Thyroid gland (tissue), 4 donors: ENCODE data around the gene ACBD4. TPM values are rescaled to one million over a fixed set of nuclear protein-coding genes. Genes with fewer than 3 reads are reported as not detected.

Experiments used
- DNase-seq, 2 donors: peaks; one replicate each; pipeline ENCODE4 v3.0.0-alpha.2; 2019
- H3K27ac ChIP-seq, 3 donors: fragments of 200-600 bp; sonication (generic); 1 replicate in 2 of 3; 2 replicates in 1 of 3; pipeline ENCODE4 v1.5.1; 2016 to 2019; ENCODE audit warnings: mild to moderate bottlenecking in 1 of 3, moderate library complexity in 1 of 3
- H3K27me3 ChIP-seq: fragments of 200-600 bp; sonication (generic); one replicate; pipeline ENCODE4 v1.5.1; 2019
- H3K36me3 ChIP-seq, 2 donors: fragments of 200-600 bp; sonication (generic); one replicate each; pipeline ENCODE4 v1.5.1; 2016 to 2019
- H3K4me1 ChIP-seq, 2 donors: fragments of 200-600 bp; sonication (generic); one replicate each; pipeline ENCODE4 v1.5.1; 2017 to 2019
- H3K4me3 ChIP-seq, 3 donors: fragments of 200-600 bp; sonication (generic); replicated peaks in 1 of 3; 1 replicate in 2 of 3; 2 replicates in 1 of 3; pipeline ENCODE4 v1.5.1; 2016; ENCODE audit warnings: mild to moderate bottlenecking in 1 of 3
- H3K9me3 ChIP-seq: fragments of 200-600 bp; sonication (generic); one replicate; pipeline ENCODE4 v1.5.1; 2017
- POLR2A ChIP-seq, 2 donors: fragments of 450-650 bp; IDR thresholded peaks; one replicate each; pipeline ENCODE4 v1.6.1; 2017; ENCODE audit warnings: antibody characterized with exemption in 2 of 2, mild to moderate bottlenecking in 2 of 2, moderate library complexity in 1 of 2
- WGBS, 2 donors: methylation state at CpG; one replicate each; pipeline ENCODE4 v1.1.5; 2017; 5-methylcytosine and 5-hydroxymethylcytosine counted together
- intact Hi-C: fragments of 100-400 bp; cut with DNase I; formaldehyde crosslinking; loops from one replicate; pipeline ENCODE4 v1.15.1; 2023
- total RNA-seq, 4 donors: library from RNA; depleted of rRNA; stranded (reverse); fragments of >200 nt; gene quantifications; one replicate each; pipeline ENCODE4 v1.2.3, GENCODE V29; 2016
- TF ChIP-seq, protein P1 (sequence below), 6 experiments: fragments of 200-600 bp in 3 of 6; fragments of 450-650 bp in 3 of 6; sonication (generic) in 3 of 6; IDR thresholded peaks; one replicate each; pipeline ENCODE4 v1.5.1; 2016 to 2019; ENCODE audit warnings: antibody characterized with exemption in 6 of 6, mild to moderate bottlenecking in 2 of 6, inconsistent platforms in 1 of 6, moderate library complexity in 1 of 6

Gene ACBD4
- total RNA-seq, 4 donors from 2014 or later: 16.7 to 20.4 (median 17.7) TPM

DNA sequence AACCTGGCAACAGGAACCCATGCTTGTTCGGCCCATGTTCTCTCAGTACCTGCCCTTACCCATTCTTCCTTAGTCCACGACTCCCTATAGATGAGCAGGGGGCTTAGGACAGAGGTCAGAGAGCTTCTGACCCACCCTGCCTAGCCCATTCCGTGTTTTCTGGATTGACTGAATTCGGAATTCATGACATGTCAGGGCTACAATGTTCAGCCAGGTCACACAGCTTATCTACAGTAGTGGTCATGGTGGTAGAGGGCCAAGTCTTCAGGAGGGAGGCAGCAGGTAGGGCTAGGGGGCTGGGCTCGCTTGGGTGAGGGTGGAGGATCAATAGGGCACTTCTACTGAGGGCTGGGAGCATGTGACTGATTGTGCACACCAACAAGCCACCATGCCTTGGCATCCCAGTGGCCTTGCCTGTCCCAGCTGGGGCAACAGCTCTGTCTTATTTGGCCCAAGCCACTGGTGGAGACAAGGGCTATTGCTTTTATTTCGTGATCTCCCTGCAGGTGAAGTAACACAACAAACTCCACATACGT is 29.3 kb downstream of the ACBD4 start:
- H3K27ac ChIP-seq: no peak overlapping the region
- no peaks in the 10 kb centered on the region for H3K36me3 ChIP-seq
- no peaks in the 10 kb centered on the region for H3K27me3 ChIP-seq
- DNase-seq: no peak
- TF ChIP-seq, protein P1, sequence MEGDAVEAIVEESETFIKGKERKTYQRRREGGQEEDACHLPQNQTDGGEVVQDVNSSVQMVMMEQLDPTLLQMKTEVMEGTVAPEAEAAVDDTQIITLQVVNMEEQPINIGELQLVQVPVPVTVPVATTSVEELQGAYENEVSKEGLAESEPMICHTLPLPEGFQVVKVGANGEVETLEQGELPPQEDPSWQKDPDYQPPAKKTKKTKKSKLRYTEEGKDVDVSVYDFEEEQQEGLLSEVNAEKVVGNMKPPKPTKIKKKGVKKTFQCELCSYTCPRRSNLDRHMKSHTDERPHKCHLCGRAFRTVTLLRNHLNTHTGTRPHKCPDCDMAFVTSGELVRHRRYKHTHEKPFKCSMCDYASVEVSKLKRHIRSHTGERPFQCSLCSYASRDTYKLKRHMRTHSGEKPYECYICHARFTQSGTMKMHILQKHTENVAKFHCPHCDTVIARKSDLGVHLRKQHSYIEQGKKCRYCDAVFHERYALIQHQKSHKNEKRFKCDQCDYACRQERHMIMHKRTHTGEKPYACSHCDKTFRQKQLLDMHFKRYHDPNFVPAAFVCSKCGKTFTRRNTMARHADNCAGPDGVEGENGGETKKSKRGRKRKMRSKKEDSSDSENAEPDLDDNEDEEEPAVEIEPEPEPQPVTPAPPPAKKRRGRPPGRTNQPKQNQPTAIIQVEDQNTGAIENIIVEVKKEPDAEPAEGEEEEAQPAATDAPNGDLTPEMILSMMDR (IDR thresholded peaks at IDR 0.05): no peak
- no peak for TF ChIP-seq POLR2A (IDR thresholded peaks at IDR 0.05)
- H3K9me3 ChIP-seq: no peaks in the 10 kb centered on the region
- intact Hi-C loops: no loop called here
- WGBS, 2 donors: 95 to 96% methylated on average over 7 of the region's 7 CpGs
- no peak overlapping the region for H3K4me3 ChIP-seq
- H3K4me1 ChIP-seq: peaks cover 9 to 13% of the 10 kb centered on the region in 2 donors

DNA sequence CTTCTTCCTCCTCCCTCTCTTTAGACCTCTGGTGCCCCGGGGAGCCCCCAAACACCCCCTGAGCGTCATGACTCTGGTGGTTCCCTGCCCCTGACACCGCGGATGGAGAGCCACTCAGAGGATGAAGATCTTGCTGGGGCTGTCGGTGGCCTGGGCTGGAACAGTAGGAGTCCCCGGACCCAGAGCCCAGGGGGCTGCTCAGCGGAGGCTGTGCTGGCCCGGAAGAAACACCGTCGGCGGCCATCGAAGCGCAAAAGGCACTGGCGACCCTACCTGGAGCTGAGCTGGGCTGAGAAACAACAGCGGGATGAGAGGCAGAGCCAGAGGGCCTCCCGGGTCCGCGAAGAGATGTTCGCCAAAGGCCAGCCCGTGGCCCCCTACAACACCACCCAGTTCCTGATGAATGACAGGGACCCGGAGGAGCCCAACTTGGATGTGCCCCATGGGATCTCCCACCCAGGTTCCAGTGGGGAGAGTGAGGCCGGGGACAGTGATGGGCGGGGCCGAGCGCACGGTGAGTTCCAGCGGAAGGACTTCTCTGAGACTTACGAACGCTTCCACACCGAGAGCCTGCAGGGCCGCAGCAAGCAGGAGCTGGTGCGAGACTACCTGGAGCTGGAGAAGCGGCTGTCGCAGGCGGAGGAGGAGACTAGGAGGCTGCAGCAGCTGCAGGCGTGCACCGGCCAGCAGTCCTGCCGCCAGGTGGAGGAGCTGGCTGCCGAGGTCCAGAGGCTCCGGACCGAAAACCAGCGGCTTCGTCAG is 33.7 kb downstream of the ACBD4 start:
- TF ChIP-seq, protein P1 (IDR thresholded peaks at IDR 0.05): no peak
- TF ChIP-seq POLR2A (IDR thresholded peaks at IDR 0.05): no peak
- no peaks in the 10 kb centered on the region for H3K36me3 ChIP-seq
- H3K9me3 ChIP-seq: no peaks in the 10 kb centered on the region
- no peaks in the 10 kb centered on the region for H3K27me3 ChIP-seq
- no peak overlapping the region for H3K27ac ChIP-seq
- intact Hi-C loops: no loop called here
- H3K4me1 ChIP-seq: peaks cover 28 to 35% of the 10 kb centered on the region in 2 donors
- DNase-seq: no peak
- H3K4me3 ChIP-seq: no peak overlapping the region
- WGBS, 2 donors: 94 to 98% methylated on average over 38 to 40 of the region's 43 CpGs

GRCh38 chr17:45170280-45170930 is 34.9 kb downstream of the ACBD4 start:
- DNase-seq: no peak
- Histone ChIP-seq H3K27ac (peak overlapping the region; percentile 77 to 98 (median 97)), H3K27me3 (no peaks in the 10 kb centered on the region), H3K9me3 (no peaks in the 10 kb centered on the region), H3K4me1 (peaks cover 28 to 35% of the 10 kb centered on the region in 2 donors), H3K36me3 (no peaks in the 10 kb centered on the region), H3K4me3 (no peak overlapping the region)
- WGBS, 2 donors: 90 to 96% methylated on average over 10 to 12 of the region's 12 CpGs
- intact Hi-C loops: no loop called here
- TF ChIP-seq, protein P1 (IDR thresholded peaks at IDR 0.05): no peak
- TF ChIP-seq POLR2A (IDR thresholded peaks at IDR 0.05): no peak

- Histone ChIP-seq H3K27me3 (no peaks in the 10 kb centered on the region), H3K4me1 (peaks cover 28 to 38% of the 10 kb centered on the region in 2 donors), H3K9me3 (no peaks in the 10 kb centered on the region), H3K4me3 (no peak overlapping the region), H3K36me3 (no peaks in the 10 kb centered on the region), H3K27ac (peak overlapping the region; percentile 77 to 98 (median 97))
- intact Hi-C loops: no loop called here
- TF ChIP-seq, protein P1 (IDR thresholded peaks at IDR 0.05): no peak
- no peak for TF ChIP-seq POLR2A (IDR thresholded peaks at IDR 0.05)
- DNase-seq: peak; percentile 56
- WGBS, 2 donors: 28 to 35% methylated on average over 4 to 5 of the region's 5 CpGs
Measured at GRCh38 chr17:45170931-45171337, 35.4 kb downstream of the ACBD4 start.
